ENCODE measurements around the gene INPP5K.
A peak's percentile ranks its signal among the peaks of the same experiment; 100 is the strongest.

INPP5K gene

DNA sequence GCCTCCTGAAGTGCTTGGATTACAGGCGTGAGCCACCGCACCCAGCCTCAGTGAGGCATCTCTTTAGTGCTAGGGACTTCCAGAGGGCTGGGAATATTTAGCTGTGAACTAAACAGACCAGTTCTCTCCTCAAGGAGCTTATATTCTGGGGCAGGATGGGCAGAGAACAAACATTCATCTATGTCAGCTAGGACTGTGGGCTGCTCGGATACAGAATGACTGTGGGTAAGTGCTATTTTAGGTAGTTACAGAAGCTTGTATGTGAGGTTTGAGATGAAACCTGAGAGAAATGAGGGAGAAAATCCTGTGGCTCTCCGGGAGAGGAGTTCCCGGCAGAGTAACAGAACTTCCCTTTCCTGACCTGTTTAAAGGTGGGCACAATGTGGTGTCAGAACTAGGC is 6.2 kb upstream of the INPP5K start:
- TF ChIP-seq CTCF (conservative IDR thresholded peaks at IDR 0.05) = no peak
- H3K27ac ChIP-seq = no peak overlapping the region

DNA sequence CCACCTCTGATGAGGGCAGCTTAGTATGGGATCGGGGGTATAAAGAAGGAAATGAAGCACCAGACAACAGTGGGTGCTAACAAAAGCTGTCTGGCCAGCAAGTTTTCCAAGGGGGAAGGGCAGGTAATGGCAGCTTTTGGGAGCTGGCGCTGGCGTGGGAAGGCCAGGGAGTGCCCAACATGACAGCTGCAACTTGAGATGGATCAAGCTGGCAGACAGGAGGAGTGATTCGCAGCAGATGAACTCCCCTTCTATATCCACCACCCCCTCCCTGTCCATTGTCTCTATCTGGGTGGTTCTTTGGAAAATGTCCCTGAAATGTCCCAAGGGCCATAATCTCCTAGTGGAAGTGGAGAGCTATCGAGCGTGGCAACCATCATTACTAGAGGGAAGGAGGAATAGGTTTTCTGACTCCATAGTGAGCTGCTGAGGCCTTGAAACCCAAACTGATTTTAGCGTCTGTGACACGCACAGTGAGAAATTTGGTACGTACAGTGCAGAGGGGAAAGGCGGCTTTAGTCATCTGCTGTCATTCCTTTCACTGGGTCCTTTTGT is 4.8 kb upstream of the INPP5K start:
- H3K27ac ChIP-seq = no peak overlapping the region
- TF ChIP-seq CTCF (conservative IDR thresholded peaks at IDR 0.05) = 0 out of 2 replicates have a peak, but pooled peaks have one; percentile 5

DNA sequence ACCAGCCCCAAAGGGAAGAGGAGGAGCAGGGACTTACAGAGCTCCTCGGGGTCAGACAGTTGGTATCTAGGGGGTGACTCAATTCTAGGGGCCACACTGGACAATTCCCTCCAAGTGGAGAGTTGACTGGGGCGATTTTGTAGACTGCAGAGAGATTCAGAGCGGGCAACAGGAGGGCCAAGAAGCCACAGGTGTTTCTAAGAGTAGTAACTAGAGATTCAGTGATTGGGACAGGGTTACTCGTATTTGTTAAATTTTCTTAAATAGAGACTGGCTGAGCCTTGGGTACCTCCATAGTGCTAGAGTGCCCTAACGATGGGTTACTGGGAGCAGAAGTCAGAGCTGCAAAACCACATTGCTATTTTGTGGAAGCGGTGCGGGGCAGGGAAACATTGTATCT is 3.3 kb upstream of the INPP5K start:
- H3K27ac ChIP-seq = peak overlapping the region; percentile 96; the same call in 1 of the 2 replicates
- no peak for TF ChIP-seq CTCF (conservative IDR thresholded peaks at IDR 0.05)

DNA sequence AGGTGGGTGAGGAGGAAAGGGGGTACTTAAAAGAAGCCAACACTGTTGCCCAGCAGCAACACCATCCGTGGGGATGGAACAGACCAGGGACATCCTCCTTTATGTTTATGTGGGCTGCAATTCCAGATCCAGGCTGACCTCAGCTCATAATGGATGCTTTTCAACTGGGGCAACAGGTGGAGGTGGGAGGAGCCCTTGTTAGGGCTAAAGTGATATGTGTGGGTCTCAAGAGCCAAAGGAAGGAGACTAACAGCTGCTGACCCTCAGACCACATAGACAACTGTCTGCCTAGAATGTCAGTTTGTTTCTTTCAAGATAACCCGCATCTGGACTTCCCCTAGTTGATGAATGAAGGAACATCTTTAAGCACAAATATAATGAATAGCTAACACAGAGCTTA is 2.0 kb upstream of the INPP5K start:
- peak overlapping the region; percentile 96; the same call in 1 of the 2 replicates for H3K27ac ChIP-seq
- no peak for TF ChIP-seq CTCF (conservative IDR thresholded peaks at IDR 0.05)

GRCh38 chr17:1515640-1516387 is 598 bp downstream of the INPP5K start:
- H3K27ac ChIP-seq = peak overlapping the region; percentile 96
- TF ChIP-seq CTCF (conservative IDR thresholded peaks at IDR 0.05) = peak; percentile 71

GRCh38 chr17:1512351-1512750 is 4.1 kb downstream of the INPP5K start:
- H3K27ac ChIP-seq = no peak overlapping the region
- no peak for TF ChIP-seq CTCF (conservative IDR thresholded peaks at IDR 0.05)

- no peak for TF ChIP-seq CTCF (conservative IDR thresholded peaks at IDR 0.05)
- no peak overlapping the region for H3K27ac ChIP-seq
Measured at GRCh38 chr17:1511756-1512321, 4.6 kb downstream of the INPP5K start.

All from VCaP (cell line).